AG04449 (cell line): ENCODE results near the gene TMEM17.
"Not testable (repeated sequence)": the region's sequence is repeated elsewhere in the genome, so short reads cannot be mapped to it uniquely, and the experiment has no call there.

Experiments used
- CTCF ChIA-PET: fragments of 350-600 bp; formaldehyde crosslinking; extraction: SDS; loops from one replicate; lab custom pipeline; 2021; ENCODE audit warnings: antibody characterized with exemption; lab: Yijun Ruan, JAX
- POLR2A ChIA-PET: fragments of 400-600, 350-600 bp; formaldehyde crosslinking; extraction: SDS; loops from one replicate; lab custom pipeline; 2020; ENCODE audit warnings: antibody characterized with exemption, inconsistent platforms; lab: Yijun Ruan, JAX
- DNase-seq: peaks from one replicate; pipeline ENCODE4 v3.0.0-alpha.2; 2010; ENCODE audit warnings: low read depth, low spot score
- H3K4me3 ChIP-seq: 2 replicates; pipeline ENCODE4 v1.5.1; 2011; ENCODE audit warnings: low read depth, mild to moderate bottlenecking, control low read depth, low read length
- CTCF ChIP-seq: IDR thresholded peaks from one replicate; pipeline ENCODE4 v1.5.1; 2011; ENCODE audit warnings: mild to moderate bottlenecking, moderate library complexity, low read length, control low read depth, inconsistent platforms; ENCODE audit not compliant: insufficient read depth; ENCODE audit errors: missing control alignments

TMEM17 gene

GRCh38 chr2:62539606-62540407 is 33.8 kb upstream of the TMEM17 start:
- no peak overlapping the region for H3K4me3 ChIP-seq
- POLR2A ChIA-PET, result no interaction called here
- TF ChIP-seq CTCF, result no peak
- CTCF ChIA-PET, result interaction anchor here (1.2 to 1.4 kb wide), 2 partner anchors 12 to 236 kb away, joined by 4 read pairs; no protein-coding TSS in a partner anchor
- DNase-seq, result no peak

GRCh38 chr2:62538756-62539155 is 32.8 kb upstream of the TMEM17 start:
- H3K4me3 ChIP-seq, result no peak overlapping the region
- TF ChIP-seq CTCF, result no peak
- ChIA-PET CTCF (interaction anchor here (1.2 to 1.4 kb wide), 2 partner anchors 11 to 237 kb away, joined by 4 read pairs; no protein-coding TSS in a partner anchor), POLR2A (no interaction called here)
- DNase-seq, result no peak

GRCh38 chr2:62537814-62538213 is 31.8 kb upstream of the TMEM17 start:
- POLR2A ChIA-PET, result no interaction called here
- DNase-seq, result no peak
- H3K4me3 ChIP-seq, result no peak overlapping the region
- no peak for TF ChIP-seq CTCF
- CTCF ChIA-PET, result interaction anchor here (1.2 kb wide), 1 partner anchor 16 kb away, joined by 3 read pairs; no protein-coding TSS in a partner anchor

GRCh38 chr2:62536873-62537547 is 31.0 kb upstream of the TMEM17 start:
- no peak for TF ChIP-seq CTCF
- CTCF ChIA-PET, result interaction anchor here (1.2 to 1.3 kb wide), 2 partner anchors 15 to 38 kb away, joined by 3 read pairs; no protein-coding TSS in a partner anchor
- no peak for DNase-seq
- POLR2A ChIA-PET, result no interaction called here
- no peak overlapping the region for H3K4me3 ChIP-seq

GRCh38 chr2:62535521-62535920 is 29.5 kb upstream of the TMEM17 start:
- CTCF ChIA-PET, result interaction anchor here (1.1 kb wide), 1 partner anchor 240 kb away, joined by 3 read pairs; no protein-coding TSS in a partner anchor
- POLR2A ChIA-PET, result not testable (repeated sequence)

GRCh38 chr2:62531594-62531993 is 25.6 kb upstream of the TMEM17 start:
- ChIA-PET POLR2A (no interaction called here), CTCF (no interaction called here)
- H3K4me3 ChIP-seq, result no peak overlapping the region
- DNase-seq, result no peak
- TF ChIP-seq CTCF, result no peak

More at GRCh38 chr2:62535521-62535920, 29.5 kb upstream of the TMEM17 start:
- not testable (repeated sequence) for H3K4me3 ChIP-seq, DNase-seq
